Upper lobe of left lung (tissue), 6 donors: ENCODE results near the gene AFAP1L1. TPM values are rescaled to one million over a fixed set of nuclear protein-coding genes. Genes with fewer than 3 reads are reported as not detected.

Experiments used
- ATAC-seq, 2 donors: fragments of 200-7000 bp; cut with Tn5 transposase; one replicate each; pipeline ENCODE4 v1.9.1; 2022; ENCODE audit warnings: mild to moderate bottlenecking in 2 of 2, moderate library complexity in 2 of 2; ENCODE audit not compliant: low FRiP score in 2 of 2
- DNase-seq, 2 donors: peaks; one replicate each; pipeline ENCODE4 v3.0.0-alpha.2; 2019 to 2020
- H3K27ac ChIP-seq, 4 donors: fragments of 200-600 bp; sonication (generic); one replicate each; pipeline ENCODE4 v1.5.1; 2016 to 2019
- H3K27me3 ChIP-seq, 4 donors: fragments of 200-600 bp; sonication (generic); one replicate each; pipeline ENCODE4 v1.5.1; 2017 to 2019
- H3K36me3 ChIP-seq, 4 donors: fragments of 200-600 bp; sonication (generic); one replicate each; pipeline ENCODE4 v1.5.1; 2016 to 2019
- H3K4me1 ChIP-seq, 4 donors: fragments of 200-600 bp; sonication (generic); one replicate each; pipeline ENCODE4 v1.5.1; 2018 to 2019
- H3K4me3 ChIP-seq, 4 donors: fragments of 200-600 bp; sonication (generic); one replicate each; pipeline ENCODE4 v1.5.1; 2017 to 2019; ENCODE audit warnings: mild to moderate bottlenecking in 2 of 4, moderate library complexity in 1 of 4
- H3K9me3 ChIP-seq, 4 donors: fragments of 200-600 bp; sonication (generic); one replicate each; pipeline ENCODE4 v1.5.1; 2018 to 2019
- EP300 ChIP-seq, 4 donors: sonication (generic); formaldehyde crosslinking; IDR thresholded peaks; one replicate each; pipeline ENCODE4 v1.5.1; 2017; ENCODE audit warnings: antibody characterized with exemption in 4 of 4, control low read depth in 2 of 4
- POLR2A ChIP-seq, 4 donors: fragments of 450-650 bp; IDR thresholded peaks; one replicate each; pipeline ENCODE4 v1.5.1; 2016 to 2017; ENCODE audit warnings: antibody characterized with exemption in 4 of 4, mild to moderate bottlenecking in 2 of 4
- POLR2AphosphoS5 ChIP-seq, 2 donors: sonication (generic); formaldehyde crosslinking; IDR thresholded peaks; one replicate each; pipeline ENCODE4 v1.5.1; 2017; ENCODE audit warnings: antibody characterized with exemption in 2 of 2
- WGBS, 2 donors: methylation state at CpG; one replicate each; pipeline ENCODE4 v1.1.5; 2017 to 2018; 5-methylcytosine and 5-hydroxymethylcytosine counted together
- total RNA-seq, 6 donors: library from RNA; depleted of rRNA in 4 of 6; stranded (reverse); fragments of >200 nt in 4 of 6; gene quantifications; one replicate each; pipeline versions ENCODE4 v1.1.0 to v1.2.1, GENCODE V29; 2016 to 2021
- TF ChIP-seq, protein P1 (sequence below), 6 experiments: fragments of 450-650 bp in 4 of 6; fragments of 200-600 bp in 2 of 6; sonication (generic) in 2 of 6; IDR thresholded peaks; one replicate each; pipeline ENCODE4 v1.5.1; 2016 to 2019; ENCODE audit warnings: antibody characterized with exemption in 6 of 6
- donor health status: DM: no; HTN: no; CAD: no; lungs with moderate emphysema.
- donor health status: DM: no; HTN: yes; CAD: no; lungs with severe emphysema.

The AFAP1L1 gene
- total RNA-seq, 6 donors from 2014 or later = 15.1 to 40.8 (median 26.5) TPM

DNA sequence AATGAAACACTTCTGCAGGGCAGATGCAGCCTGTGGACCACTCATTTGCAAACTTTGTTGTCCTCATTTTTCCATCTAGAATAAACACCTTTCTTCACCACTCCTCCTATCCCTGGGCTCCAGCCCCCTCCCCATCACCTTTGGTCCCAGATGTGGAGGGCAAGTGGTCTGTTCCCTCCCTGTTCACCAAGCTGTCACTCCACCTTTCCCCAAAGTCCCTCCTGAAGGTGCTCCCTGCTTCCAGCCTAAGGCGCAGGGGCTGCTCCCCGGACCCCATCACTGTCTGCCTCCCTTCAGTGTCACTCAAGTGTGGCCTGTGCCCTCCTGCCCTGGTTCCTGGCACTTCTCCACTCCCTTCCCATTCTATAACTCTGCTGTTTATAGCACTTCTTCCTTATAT, 93.1 kb downstream of the AFAP1L1 start:
- no peak for ATAC-seq
- H3K27me3 ChIP-seq = no peaks in the 10 kb centered on the region
- no peak overlapping the region for H3K27ac ChIP-seq
- no peaks in the 10 kb centered on the region for H3K36me3 ChIP-seq
- no peak for DNase-seq
- TF ChIP-seq POLR2AphosphoS5 (IDR thresholded peaks at IDR 0.05) (no peak), POLR2A (IDR thresholded peaks at IDR 0.05) (no peak), EP300 (IDR thresholded peaks at IDR 0.05) (no peak)
- TF ChIP-seq, protein P1, sequence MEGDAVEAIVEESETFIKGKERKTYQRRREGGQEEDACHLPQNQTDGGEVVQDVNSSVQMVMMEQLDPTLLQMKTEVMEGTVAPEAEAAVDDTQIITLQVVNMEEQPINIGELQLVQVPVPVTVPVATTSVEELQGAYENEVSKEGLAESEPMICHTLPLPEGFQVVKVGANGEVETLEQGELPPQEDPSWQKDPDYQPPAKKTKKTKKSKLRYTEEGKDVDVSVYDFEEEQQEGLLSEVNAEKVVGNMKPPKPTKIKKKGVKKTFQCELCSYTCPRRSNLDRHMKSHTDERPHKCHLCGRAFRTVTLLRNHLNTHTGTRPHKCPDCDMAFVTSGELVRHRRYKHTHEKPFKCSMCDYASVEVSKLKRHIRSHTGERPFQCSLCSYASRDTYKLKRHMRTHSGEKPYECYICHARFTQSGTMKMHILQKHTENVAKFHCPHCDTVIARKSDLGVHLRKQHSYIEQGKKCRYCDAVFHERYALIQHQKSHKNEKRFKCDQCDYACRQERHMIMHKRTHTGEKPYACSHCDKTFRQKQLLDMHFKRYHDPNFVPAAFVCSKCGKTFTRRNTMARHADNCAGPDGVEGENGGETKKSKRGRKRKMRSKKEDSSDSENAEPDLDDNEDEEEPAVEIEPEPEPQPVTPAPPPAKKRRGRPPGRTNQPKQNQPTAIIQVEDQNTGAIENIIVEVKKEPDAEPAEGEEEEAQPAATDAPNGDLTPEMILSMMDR (IDR thresholded peaks at IDR 0.05) = no peak
- H3K9me3 ChIP-seq = no peaks in the 10 kb centered on the region
- H3K4me1 ChIP-seq = peaks cover 0 to 12% (median 6%) of the 10 kb centered on the region in 4 donors
- WGBS, 2 donors = 87 to 93% methylated on average over 2 of the region's 2 CpGs
- no peak overlapping the region for H3K4me3 ChIP-seq

DNA sequence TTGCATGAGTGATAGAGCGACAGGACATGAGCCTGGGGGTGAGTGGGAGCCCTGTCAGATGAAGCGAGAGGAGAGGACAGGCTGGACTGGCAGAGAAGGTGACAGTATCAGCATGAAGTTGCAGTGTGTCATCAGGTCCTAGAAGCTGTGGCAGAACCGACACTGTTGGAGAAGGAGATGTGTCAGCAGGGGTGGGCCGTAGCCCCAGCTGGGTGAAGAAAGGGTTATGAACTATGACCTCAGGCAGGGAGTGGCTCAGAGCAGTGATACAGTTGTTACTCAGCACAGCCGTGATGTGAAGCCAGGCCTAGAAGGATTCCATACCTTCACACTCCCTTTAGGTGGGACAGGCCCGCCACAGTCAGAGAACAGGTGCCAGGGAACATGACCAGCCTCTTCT, 93.8 kb downstream of the AFAP1L1 start:
- 88 to 90% methylated on average over 6 of the region's 6 CpGs for whole genome bisulfite sequencing, 2 donors
- H3K4me3 ChIP-seq = no peak overlapping the region
- TF ChIP-seq POLR2A (IDR thresholded peaks at IDR 0.05) (no peak), EP300 (IDR thresholded peaks at IDR 0.05) (no peak), POLR2AphosphoS5 (IDR thresholded peaks at IDR 0.05) (no peak)
- TF ChIP-seq, protein P1 (IDR thresholded peaks at IDR 0.05) = no peak
- H3K4me1 ChIP-seq = peaks cover 0 to 8% (median 6%) of the 10 kb centered on the region in 4 donors
- no peaks in the 10 kb centered on the region for H3K27me3 ChIP-seq
- no peak for ATAC-seq
- no peak overlapping the region for H3K27ac ChIP-seq
- DNase-seq = no peak
- no peaks in the 10 kb centered on the region for H3K36me3 ChIP-seq
- H3K9me3 ChIP-seq = no peaks in the 10 kb centered on the region

DNA sequence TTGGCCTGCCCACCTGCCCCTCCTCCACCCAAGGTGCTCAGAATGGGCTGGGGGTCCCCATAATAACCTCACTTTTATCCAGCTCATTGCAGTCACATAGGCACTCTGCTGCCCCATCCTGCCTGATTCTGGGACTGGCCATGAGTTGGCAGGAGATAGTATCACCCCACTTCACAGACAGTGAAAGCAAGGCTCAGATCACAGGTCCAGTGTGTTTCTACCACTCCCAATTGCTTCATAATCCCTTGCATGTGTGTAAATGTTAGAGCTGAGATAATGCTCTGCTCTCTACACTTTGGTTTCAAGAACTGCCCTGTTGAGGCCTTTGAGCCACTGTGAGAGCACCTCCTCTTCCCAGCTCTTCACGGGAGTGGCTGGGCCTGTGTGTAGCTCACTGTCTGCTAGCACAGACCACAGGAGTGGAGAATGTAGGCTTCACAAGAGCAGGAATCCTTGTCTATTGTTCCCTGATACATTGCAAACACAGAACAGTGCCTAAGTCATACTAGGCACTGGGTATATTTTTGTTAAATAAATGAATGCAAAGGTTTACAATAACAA, 94.6 kb downstream of the AFAP1L1 start:
- no peak for DNase-seq

DNA sequence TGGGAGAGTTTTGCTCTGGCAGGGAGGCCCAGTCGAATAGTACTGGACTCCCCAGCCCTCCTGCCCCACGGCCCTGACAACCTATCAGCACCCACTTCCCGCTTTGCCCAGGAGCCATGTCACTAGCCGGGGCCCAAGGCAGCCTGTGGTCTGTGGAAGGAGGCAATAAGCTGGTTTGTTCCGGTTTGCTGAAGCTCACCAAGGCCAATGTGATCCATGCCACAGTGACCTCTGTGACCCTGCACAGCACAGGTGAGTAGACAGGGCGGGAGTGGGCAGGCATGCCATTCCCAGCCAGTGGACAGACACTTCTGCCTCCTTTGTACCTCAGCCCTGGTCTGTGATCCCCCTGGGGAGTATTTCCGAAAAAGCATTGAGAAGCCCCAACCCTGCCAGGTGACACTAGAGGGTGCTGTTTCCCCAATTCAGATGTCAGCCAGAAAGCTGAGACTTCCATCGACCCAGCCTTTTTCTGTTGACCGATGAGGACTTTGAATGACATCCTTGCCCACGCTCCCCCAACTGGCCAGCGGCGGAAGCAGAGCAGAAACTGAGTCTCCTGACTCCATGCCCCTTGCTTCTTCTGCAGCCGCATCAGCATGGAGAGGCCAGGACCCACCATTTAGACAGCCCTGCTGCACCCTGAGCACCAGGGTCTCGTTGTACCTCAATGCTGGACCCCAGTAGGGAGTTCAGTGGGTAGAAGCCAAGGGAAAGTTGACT, 95.8 kb downstream of the AFAP1L1 start:
- ATAC-seq (peak; percentile 54 to 64), DNase-seq (peak in 1 of 2 donors; percentile 44)
- Histone ChIP-seq H3K4me3 (no peak overlapping the region), H3K36me3 (no peaks in the 10 kb centered on the region), H3K9me3 (no peaks in the 10 kb centered on the region), H3K4me1 (peaks cover 0 to 8% (median 6%) of the 10 kb centered on the region in 4 donors), H3K27ac (no peak overlapping the region), H3K27me3 (no peaks in the 10 kb centered on the region)
- 56 to 60% methylated on average over 10 to 14 of the region's 14 CpGs for WGBS, 2 donors
- TF ChIP-seq POLR2A (IDR thresholded peaks at IDR 0.05) = no peak
- no peak for TF ChIP-seq EP300 (IDR thresholded peaks at IDR 0.05)
- TF ChIP-seq POLR2AphosphoS5 (IDR thresholded peaks at IDR 0.05) = no peak
- TF ChIP-seq, protein P1 (IDR thresholded peaks at IDR 0.05) = peak; percentile 58 to 72 (median 68)

More for the DNA sequence above, 94.6 kb downstream of the AFAP1L1 start:
- 87% methylated on average over 1 of the region's 1 CpG; no CpG with 5 or more reads in 1 of the 2 donors for WGBS, 2 donors
- Histone ChIP-seq H3K9me3 (no peaks in the 10 kb centered on the region), H3K4me3 (no peak overlapping the region), H3K4me1 (peaks cover 0 to 8% (median 6%) of the 10 kb centered on the region in 4 donors), H3K27me3 (no peaks in the 10 kb centered on the region), H3K27ac (no peak overlapping the region), H3K36me3 (no peaks in the 10 kb centered on the region)
- no peak for ATAC-seq
- TF ChIP-seq EP300 (IDR thresholded peaks at IDR 0.05) (no peak), POLR2A (IDR thresholded peaks at IDR 0.05) (no peak), POLR2AphosphoS5 (IDR thresholded peaks at IDR 0.05) (no peak)
- TF ChIP-seq, protein P1 (IDR thresholded peaks at IDR 0.05) = no peak
